GM19438 (cell line): ENCODE measurements around the gene KDM2A.

Experiments used
- ATAC-seq: cut with Tn5 transposase; IDR thresholded peaks from one replicate; pipeline ENCODE4 v1.9.1; 2021; ENCODE audit warnings: low read depth; ENCODE audit not compliant: unreplicated experiment

The KDM2A gene

GRCh38 chr11:67282155-67282875 is 163.3 kb downstream of the KDM2A start:
- no peak for ATAC-seq

- ATAC-seq = no peak
Observed at GRCh38 chr11:67282876-67283371, 163.9 kb downstream of the KDM2A start.

GRCh38 chr11:67283481-67283963 is 164.5 kb downstream of the KDM2A start:
- ATAC-seq = no peak

GRCh38 chr11:67284811-67285540 is 165.9 kb downstream of the KDM2A start:
- ATAC-seq = no peak

GRCh38 chr11:67285541-67286498 is 166.8 kb downstream of the KDM2A start:
- no peak for ATAC-seq

- ATAC-seq = no peak
Observed at GRCh38 chr11:67286621-67287333, 167.7 kb downstream of the KDM2A start.

GRCh38 chr11:67287355-67288197 is 168.5 kb downstream of the KDM2A start:
- ATAC-seq = no peak

- ATAC-seq = no peak
Observed at GRCh38 chr11:67288198-67288451, 169.1 kb downstream of the KDM2A start.

- peak; percentile 54 for ATAC-seq
Observed at GRCh38 chr11:67288452-67289225, 169.6 kb downstream of the KDM2A start.

GRCh38 chr11:67289226-67289650 is 170.2 kb downstream of the KDM2A start, which contains the start of gene ANKRD13D:
Gene ANKRD13D (plus strand): TSS chr11:67289303. CDS start chr11:67289461, 158 bp downstream.
- ATAC-seq = peak; percentile 33

GRCh38 chr11:67289651-67290479 is 170.8 kb downstream of the KDM2A start:
- no peak for ATAC-seq

GRCh38 chr11:67290801-67291200 is 171.7 kb downstream of the KDM2A start:
- no peak for ATAC-seq

- no peak for ATAC-seq
Observed at GRCh38 chr11:67291481-67292381, 172.7 kb downstream of the KDM2A start.

- ATAC-seq = no peak
Observed at GRCh38 chr11:67292671-67293070, 173.6 kb downstream of the KDM2A start.

GRCh38 chr11:67293090-67293489 is 174.0 kb downstream of the KDM2A start:
- ATAC-seq = no peak

GRCh38 chr11:67295846-67296245 is 176.8 kb downstream of the KDM2A start:
- ATAC-seq = no peak

GRCh38 chr11:67298786-67299185 is 179.7 kb downstream of the KDM2A start:
- no peak for ATAC-seq
